ENCODE measurements around the gene ARFGAP1. TPM values are rescaled to one million over a fixed set of nuclear protein-coding genes. Genes with fewer than 3 reads are reported as not detected.

Gene ARFGAP1
- total and polyA plus RNA-seq, 10 of the 15 experiments (the other 5 are each of a cell fraction or from before 2014, with no cell fraction given): 0.45 to 79.9 (median 30.8) TPM

GRCh38 chr20:63223121-63223825, 49.3 kb upstream of the ARFGAP1 start (continued):
- TF ChIP-seq BHLHE40 (IDR thresholded peaks at IDR 0.05; ENCODE audit: borderline replicate concordance in 1 of 2, low read depth in 2 of 2, low read length in 1 of 2): 0 out of 4 replicates have a peak, but pooled peaks of 1 of the 2 experiments have one; percentile 10

- H2AFZ ChIP-seq (ENCODE audit: control insufficient read depth, low read depth, low read length): no peak overlapping the region
- DNase-seq (ENCODE audit: low read depth, low spot score) (no peak), FAIRE-seq (no peak), ATAC-seq (no peak)
- no peak overlapping the region for H3K4me2 ChIP-seq (ENCODE audit: control insufficient read depth, insufficient read depth)
- POLR2A ChIA-PET: interaction anchor here (0.9 kb wide), 1 partner anchor 269 kb away, joined by 3 read pairs; no protein-coding TSS in a partner anchor
- no peak overlapping the region for H3K27ac ChIP-seq (ENCODE audit: control insufficient read depth, insufficient read depth)
- no peaks in the 10 kb centered on the region for H3K36me3 ChIP-seq (ENCODE audit: control insufficient read depth in 2 of 2, insufficient read depth in 2 of 2, low read length in 1 of 2)
- no peaks in the 10 kb centered on the region for H3K4me1 ChIP-seq (ENCODE audit: control insufficient read depth, insufficient read depth, low read length)
- no peak overlapping the region for H3K4me3 ChIP-seq
- no peaks in the 10 kb centered on the region; the same call in 1 of the 2 replicates for H4K20me1 ChIP-seq (ENCODE audit: control insufficient read depth, insufficient read depth)
- H3K9ac ChIP-seq (ENCODE audit: control insufficient read depth, insufficient read depth, low read length): no peak overlapping the region
- intact Hi-C loops (cut with micrococcal nuclease; ENCODE audit: unreplicated experiment): loop anchor here (5.0 kb wide), 1 partner anchor 48 kb away; the partner anchor contains the start of gene ARFGAP1
- RAD21 ChIA-PET (ENCODE audit: unreplicated experiment): interaction anchor here (1.0 to 1.7 kb wide), 7 partner anchors 11 to 251 kb away, joined by 3 to 6 read pairs (median 3); no protein-coding TSS in a partner anchor
- no peaks in the 10 kb centered on the region for H3K9me3 ChIP-seq (replicated peaks; ENCODE audit: control insufficient read depth, insufficient read depth, low read length)
- in situ Hi-C loops (cut with MboI): no loop called here
- peaks cover 0 to 7% of the 10 kb centered on the region in 2 experiments; a peak in 3 of 4 replicates for H3K27me3 ChIP-seq (replicated peaks in 1 of 2; ENCODE audit: control insufficient read depth in 2 of 2, insufficient read depth in 2 of 2, low read length in 1 of 2)
- 32% methylated on average over 6 of the region's 6 CpGs for WGBS (ENCODE audit: insufficient coverage, insufficient replicate concordance, low lambda C conversion rate, missing lambda C conversion rate)
- BruUV-seq (replicated peaks): no TSS peak
- SMC1A ChIA-PET (ENCODE audit: uncharacterized antibody, unreplicated experiment): interaction anchor here (0.8 to 1.5 kb wide), 5 partner anchors 9 to 158 kb away, joined by 3 to 4 read pairs (median 3); no protein-coding TSS in a partner anchor
- H3K79me2 ChIP-seq (ENCODE audit: control insufficient read depth, insufficient read depth, low read length): no peaks in the 10 kb centered on the region
- TF ChIP-seq, protein P1, sequence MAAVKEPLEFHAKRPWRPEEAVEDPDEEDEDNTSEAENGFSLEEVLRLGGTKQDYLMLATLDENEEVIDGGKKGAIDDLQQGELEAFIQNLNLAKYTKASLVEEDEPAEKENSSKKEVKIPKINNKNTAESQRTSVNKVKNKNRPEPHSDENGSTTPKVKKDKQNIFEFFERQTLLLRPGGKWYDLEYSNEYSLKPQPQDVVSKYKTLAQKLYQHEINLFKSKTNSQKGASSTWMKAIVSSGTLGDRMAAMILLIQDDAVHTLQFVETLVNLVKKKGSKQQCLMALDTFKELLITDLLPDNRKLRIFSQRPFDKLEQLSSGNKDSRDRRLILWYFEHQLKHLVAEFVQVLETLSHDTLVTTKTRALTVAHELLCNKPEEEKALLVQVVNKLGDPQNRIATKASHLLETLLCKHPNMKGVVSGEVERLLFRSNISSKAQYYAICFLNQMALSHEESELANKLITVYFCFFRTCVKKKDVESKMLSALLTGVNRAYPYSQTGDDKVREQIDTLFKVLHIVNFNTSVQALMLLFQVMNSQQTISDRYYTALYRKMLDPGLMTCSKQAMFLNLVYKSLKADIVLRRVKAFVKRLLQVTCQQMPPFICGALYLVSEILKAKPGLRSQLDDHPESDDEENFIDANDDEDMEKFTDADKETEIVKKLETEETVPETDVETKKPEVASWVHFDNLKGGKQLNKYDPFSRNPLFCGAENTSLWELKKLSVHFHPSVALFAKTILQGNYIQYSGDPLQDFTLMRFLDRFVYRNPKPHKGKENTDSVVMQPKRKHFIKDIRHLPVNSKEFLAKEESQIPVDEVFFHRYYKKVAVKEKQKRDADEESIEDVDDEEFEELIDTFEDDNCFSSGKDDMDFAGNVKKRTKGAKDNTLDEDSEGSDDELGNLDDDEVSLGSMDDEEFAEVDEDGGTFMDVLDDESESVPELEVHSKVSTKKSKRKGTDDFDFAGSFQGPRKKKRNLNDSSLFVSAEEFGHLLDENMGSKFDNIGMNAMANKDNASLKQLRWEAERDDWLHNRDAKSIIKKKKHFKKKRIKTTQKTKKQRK (IDR thresholded peaks at IDR 0.05; ENCODE audit: low read depth, low read length): no peak
- no peak for TF ChIP-seq CBX3 (IDR thresholded peaks at IDR 0.05; ENCODE audit: borderline replicate concordance, low read depth)
- no peak for TF ChIP-seq HSF1 (IDR thresholded peaks at IDR 0.05; ENCODE audit: low read depth, low read length)
- no peak for TF ChIP-seq ATF7 (IDR thresholded peaks at IDR 0.05; ENCODE audit: low read depth)
- CTCF ChIA-PET: interaction anchor here (0.5 to 3.0 kb wide), 29 partner anchors 9 to 897 kb away, joined by 3 to 25 read pairs (median 6); partner anchors contain the start of genes BIRC7 and COL20A1
These were observed 48.8 kb upstream of the ARFGAP1 start for GRCh38 chr20:63223826-63224207.

Data from GM12878 (cell line).